H1 (cell line): ENCODE results near the gene COQ2. TPM values are rescaled to one million over a fixed set of nuclear protein-coding genes. Genes with fewer than 3 reads are reported as not detected.

ENCODE experiments used
- CTCF ChIA-PET: fragments of 300-600 bp; sonication (Branson Sonifier 250); formaldehyde crosslinking; loops from one replicate; lab custom pipeline; 2021; ENCODE audit not compliant: partially characterized antibody; lab: Charles Lee
- POLR2A ChIA-PET: fragments of 300-600 bp; sonication (Branson Sonifier 250); formaldehyde crosslinking; loops from one replicate; lab custom pipeline; 2021; ENCODE audit warnings: inconsistent platforms; ENCODE audit not compliant: partially characterized antibody; lab: Charles Lee
- DNase-seq, 2 experiments: peaks; one replicate each; pipeline versions ENCODE4 v3.0.0 to v3.0.0-alpha.2; 2010 to 2022; ENCODE audit warnings: low spot score in 2 of 2, low read depth in 1 of 2, mixed read lengths in 1 of 2
- FAIRE-seq: peaks from 2 replicates; lab custom pipeline; 2011; peaks lifted over from hg19 to GRCh38; lab: Jason Lieb, UNC
- H2AFZ ChIP-seq: 2 replicates; pipeline ENCODE4 v1.8.1; 2012; ENCODE audit warnings: low read length, inconsistent platforms
- H2AK5ac ChIP-seq: 2 replicates; pipeline ENCODE4 v1.6.1; 2013; ENCODE audit warnings: low read depth, low read length
- H2BK120ac ChIP-seq: replicated peaks from 2 replicates; pipeline ENCODE3; 2013; ENCODE audit warnings: low read depth, low read length, inconsistent platforms
- H2BK12ac ChIP-seq: 2 replicates; pipeline ENCODE4 v1.6.1; 2013; ENCODE audit warnings: low read depth, low read length
- H2BK15ac ChIP-seq: 2 replicates; pipeline ENCODE4 v1.6.1; 2013; ENCODE audit warnings: low read length
- H2BK20ac ChIP-seq: 2 replicates; pipeline ENCODE4 v1.6.1; 2013; ENCODE audit warnings: low read length
- H2BK5ac ChIP-seq: 2 replicates; pipeline ENCODE4 v1.6.1; 2013; ENCODE audit warnings: low read depth, low read length
- H3K14ac ChIP-seq: 2 replicates; pipeline ENCODE4 v1.6.1; 2013; ENCODE audit warnings: inconsistent platforms; ENCODE audit not compliant: insufficient read length
- H3K18ac ChIP-seq: 2 replicates; pipeline ENCODE4 v1.6.1; 2013; ENCODE audit warnings: low read length; ENCODE audit errors: extremely low read depth
- H3K23ac ChIP-seq: 2 replicates; pipeline ENCODE4 v1.6.1; 2013; ENCODE audit warnings: inconsistent platforms; ENCODE audit not compliant: insufficient read length
- H3K23me2 ChIP-seq: 2 replicates; pipeline ENCODE4 v1.6.1; 2013; ENCODE audit warnings: low read depth, low read length
- H3K27ac ChIP-seq: 2 replicates; pipeline ENCODE4 v1.6.1; 2011; ENCODE audit warnings: low read depth, low read length, inconsistent platforms
- H3K27me3 ChIP-seq, 4 experiments: replicated peaks in 1 of 4; 1 replicate in 1 of 4; 2 replicates in 3 of 4; pipeline versions ENCODE4 v1.6.1 to v1.8.1; 2011 to 2013; ENCODE audit warnings: low read length in 3 of 4, mild to moderate bottlenecking in 3 of 4, inconsistent platforms in 2 of 4, mixed read lengths in 2 of 4, moderate library complexity in 1 of 4; ENCODE audit not compliant: control insufficient read depth in 3 of 4, insufficient read depth in 3 of 4; ENCODE audit errors: extremely low read depth in 1 of 4
- H3K36me3 ChIP-seq, 4 experiments: 2 replicates each; pipeline versions ENCODE4 v1.6.1 to v1.8.1; 2011 to 2013; ENCODE audit warnings: mild to moderate bottlenecking in 4 of 4, low read length in 3 of 4, moderate library complexity in 2 of 4, control low read depth in 1 of 4, inconsistent platforms in 1 of 4; ENCODE audit not compliant: insufficient read depth in 4 of 4, control insufficient read depth in 2 of 4
- H3K4ac ChIP-seq: replicated peaks from 2 replicates; pipeline ENCODE3; 2013; ENCODE audit warnings: low read length, low read depth, mixed read lengths, inconsistent platforms; ENCODE audit not compliant: insufficient read length
- H3K4me1 ChIP-seq, 4 experiments: replicated peaks in 1 of 4; 1 replicate in 1 of 4; 2 replicates in 3 of 4; pipeline versions ENCODE4 v1.6.1 to v1.8.1; 2011 to 2013; ENCODE audit warnings: low read length in 3 of 4, inconsistent platforms in 2 of 4, mixed read lengths in 1 of 4; ENCODE audit not compliant: insufficient read depth in 4 of 4, control insufficient read depth in 3 of 4
- H3K4me2 ChIP-seq, 2 experiments: 2 replicates each; pipeline versions ENCODE4 v1.6.1 to v1.8.1; 2011 to 2013; ENCODE audit warnings: low read depth in 2 of 2, low read length in 2 of 2, control low read depth in 1 of 2, inconsistent platforms in 1 of 2, mild to moderate bottlenecking in 1 of 2; ENCODE audit not compliant: insufficient read depth in 1 of 2
- H3K4me3 ChIP-seq, 4 experiments: fragments of 200-600, 300-600 bp in 1 of 4; sonication (generic), shearing (Covaris generic), sonication (Bioruptor Twin) in 1 of 4; 2 replicates each; pipeline versions ENCODE4 v1.5.1 to v1.8.1; 2011 to 2016; ENCODE audit warnings: low read length in 4 of 4, low read depth in 3 of 4, control low read depth in 2 of 4, inconsistent platforms in 2 of 4, mild to moderate bottlenecking in 2 of 4, mixed read lengths in 1 of 4, moderate library complexity in 1 of 4; ENCODE audit not compliant: insufficient read depth in 2 of 4; ENCODE audit errors: extremely low read depth in 1 of 4
- H3K56ac ChIP-seq: replicated peaks from 2 replicates; pipeline ENCODE3; 2013; ENCODE audit warnings: low read depth, mild to moderate bottlenecking, mixed read lengths, low read length, inconsistent platforms; ENCODE audit not compliant: insufficient read length
- H3K79me1 ChIP-seq: 2 replicates; pipeline ENCODE4 v1.6.1; 2013; ENCODE audit warnings: low read depth, low read length, control low read depth
- H3K79me2 ChIP-seq, 2 experiments: 2 replicates each; pipeline versions ENCODE4 v1.6.1 to v1.8.1; 2012 to 2013; ENCODE audit warnings: low read length in 2 of 2, mild to moderate bottlenecking in 2 of 2, inconsistent platforms in 1 of 2; ENCODE audit not compliant: insufficient read depth in 2 of 2, control insufficient read depth in 1 of 2
- H3K9ac ChIP-seq, 4 experiments: replicated peaks in 1 of 4; 1 replicate in 1 of 4; 2 replicates in 3 of 4; pipeline versions ENCODE4 v1.6.1 to v1.8.1; 2011 to 2013; ENCODE audit warnings: low read depth in 3 of 4, low read length in 3 of 4, control low read depth in 2 of 4, mild to moderate bottlenecking in 2 of 4, moderate library complexity in 2 of 4, inconsistent platforms in 1 of 4; ENCODE audit errors: extremely low read depth in 1 of 4
- H3K9me3 ChIP-seq, 2 experiments: 2 replicates each; pipeline versions ENCODE4 v1.6.1 to v1.8.1; 2012 to 2013; ENCODE audit warnings: mild to moderate bottlenecking in 2 of 2, moderate library complexity in 2 of 2, control low read depth in 1 of 2, inconsistent platforms in 1 of 2, low read depth in 1 of 2, low read length in 1 of 2, mixed read lengths in 1 of 2; ENCODE audit not compliant: insufficient read depth in 2 of 2
- H4K20me1 ChIP-seq, 2 experiments: replicated peaks in 1 of 2; 2 replicates each; pipeline versions ENCODE3 to v1.8.1; 2011 to 2013; ENCODE audit warnings: inconsistent platforms in 2 of 2, low read length in 2 of 2, mild to moderate bottlenecking in 1 of 2; ENCODE audit not compliant: insufficient read depth in 2 of 2, control insufficient read depth in 1 of 2
- H4K5ac ChIP-seq: 2 replicates; pipeline ENCODE4 v1.6.1; 2013; ENCODE audit warnings: low read length, low read depth, mixed read lengths, inconsistent platforms; ENCODE audit not compliant: insufficient read length
- H4K8ac ChIP-seq: 2 replicates; pipeline ENCODE4 v1.8.0; 2013; ENCODE audit warnings: mild to moderate bottlenecking, moderate library complexity, low read length, inconsistent platforms; ENCODE audit not compliant: insufficient read depth; ENCODE audit errors: extremely low read depth
- H4K91ac ChIP-seq: replicated peaks from 2 replicates; pipeline ENCODE3; 2013; ENCODE audit warnings: low read length, mixed read lengths, inconsistent platforms; ENCODE audit not compliant: insufficient read length
- BCL11A ChIP-seq, 2 experiments: IDR thresholded peaks; one replicate each; pipeline ENCODE4 v1.6.1; 2011; ENCODE audit warnings: low read depth in 2 of 2, low read length in 2 of 2, mild to moderate bottlenecking in 2 of 2
- CEBPB ChIP-seq: IDR thresholded peaks from 2 replicates; pipeline ENCODE4 v1.6.1; 2012; ENCODE audit warnings: low read depth, low read length
- NANOG ChIP-seq: IDR thresholded peaks from 2 replicates; pipeline ENCODE4 v1.6.1; 2011; ENCODE audit warnings: low read length, low read depth, mild to moderate bottlenecking, inconsistent platforms; ENCODE audit not compliant: insufficient read depth, poor library complexity, severe bottlenecking
- SP1 ChIP-seq: IDR thresholded peaks from 2 replicates; pipeline ENCODE4 v1.6.1; 2011; ENCODE audit warnings: low read depth, low read length
- SUZ12 ChIP-seq: fragments of 200-600 bp; sonication (generic); IDR thresholded peaks from 2 replicates; pipeline ENCODE4 v1.6.1; 2012; ENCODE audit warnings: mild to moderate bottlenecking, inconsistent platforms, low read length, moderate library complexity, mixed read lengths
- TBP ChIP-seq: IDR thresholded peaks from 2 replicates; pipeline ENCODE4 v1.6.1; 2011; ENCODE audit warnings: low read depth, low read length, improper control_type of control experiment
- WGBS, 2 experiments: shearing (Covaris generic) in 1 of 2; methylation state at CpG; one replicate each; pipeline versions ENCODE4 v1.1.6 to v1.1.7; 2013 to 2015; ENCODE audit warnings: low lambda C conversion rate in 2 of 2, mixed read lengths in 2 of 2, inconsistent platforms in 1 of 2, low coverage in 1 of 2, missing lambda C conversion rate in 1 of 2; ENCODE audit not compliant: insufficient replicate concordance in 2 of 2, insufficient coverage in 1 of 2, insufficient read length in 1 of 2; ENCODE audit errors: extremely low coverage in 1 of 2, missing lambda C conversion rate in 1 of 2; 5-methylcytosine and 5-hydroxymethylcytosine counted together
- polyA plus RNA-seq, 7 experiments: library from polyadenylated mRNA; depleted of rRNA in 3 of 7; stranded (reverse) in 5 of 7; unstranded in 2 of 7; fragments of >200 nt in 5 of 7; fragments of 200-250 nt in 2 of 7; gene quantifications; 1 replicate in 5 of 7; 2 replicates in 1 of 7; 4 replicates in 1 of 7; pipeline versions ENCODE4 v1.2.1 to v1.2.3, GENCODE V29; 2011 to 2013; ENCODE audit warnings: missing spikeins in 2 of 7, mixed read lengths in 2 of 7
- total RNA-seq: library from RNA; stranded (reverse); fragmentation: NEBNext Ultra II Directional; extraction: Animal tissue kit (Norgen Biotek cat#: 25700); gene quantifications from 2 replicates; pipeline ENCODE4 v1.2.1, GENCODE V29; 2021

The COQ2 gene
- total and polyA plus RNA-seq, 2 of the 8 experiments (the other 6 are each of a cell fraction or from before 2014, with no cell fraction given) = 21.5 to 22.9 TPM

GRCh38 chr4:83230928-83231327 lies 53.7 kb downstream of the COQ2 start:
- ChIA-PET CTCF (no interaction called here), POLR2A (no interaction called here)
- Histone ChIP-seq H3K56ac (no peak overlapping the region), H4K5ac (no peak overlapping the region), H2BK120ac (no peak overlapping the region), H4K91ac (no peak overlapping the region), H3K14ac (no peak overlapping the region), H3K4me3 (no peak overlapping the region), H2BK15ac (no peak overlapping the region), H2AK5ac (no peak overlapping the region), H3K4me1 (no peaks in the 10 kb centered on the region), H3K4me2 (no peak overlapping the region), H2AFZ (no peak overlapping the region), H2BK5ac (no peak overlapping the region), H4K8ac (no peak overlapping the region), H3K79me2 (no peaks in the 10 kb centered on the region), H3K36me3 (no peaks in the 10 kb centered on the region), H3K79me1 (no peaks in the 10 kb centered on the region), H3K9ac (no peak overlapping the region), H2BK20ac (no peak overlapping the region), H3K4ac (no peak overlapping the region), H3K23ac (no peak overlapping the region), H3K18ac (no peak overlapping the region), H3K23me2 (peaks cover 2% of the 10 kb centered on the region; the same call in 1 of the 2 replicates), H2BK12ac (no peak overlapping the region), H4K20me1 (no peaks in the 10 kb centered on the region), H3K9me3 (no peaks in the 10 kb centered on the region), H3K27ac (no peak overlapping the region), H3K27me3 (no peaks in the 10 kb centered on the region)
- TF ChIP-seq NANOG (no peak), TBP (no peak), BCL11A (IDR thresholded peaks at IDR 0.05; ENCODE audit: low read depth in 2 of 2, low read length in 2 of 2) (no peak), SUZ12 (no peak), SP1 (no peak), CEBPB (no peak)
- 97% methylated on average over 3 of the region's 3 CpGs; no CpG with 5 or more reads in 1 of the 2 experiments for WGBS, 2 experiments
- no peak for FAIRE-seq
- DNase-seq = no peak
